Stimulated activated naive CD8-positive, alpha-beta T cell treated with anti-CD3 and anti-CD28 coated beads, Interleukin-15, amount 100 ng/mL, for 72 hours (primary cell): ENCODE measurements around the gene JHY.
"Not testable (repeated sequence)": the region's sequence is repeated elsewhere in the genome, so short reads cannot be mapped to it uniquely, and the experiment has no call there.

Source experiments
- ATAC-seq: fragments of 150-1000 bp; cut with Tn5 transposase; 2 replicates; pipeline ENCODE4 v1.10.0; 2021; ENCODE audit warnings: mild to moderate bottlenecking, moderate library complexity
- DNase-seq, 2 donors: peaks; one replicate each; pipeline ENCODE4 v3.0.0; 2021 to 2022
- H3K27ac Mint-ChIP-seq, 2 donors: one replicate each; pipeline ENCODE4 v1.8.0; 2022; ENCODE audit warnings: mild to moderate bottlenecking in 2 of 2, mixed read lengths in 2 of 2, moderate library complexity in 2 of 2
- H3K27me3 Mint-ChIP-seq: one replicate; pipeline ENCODE4 v1.8.0; 2022; ENCODE audit warnings: mixed read lengths
- H3K4me1 Mint-ChIP-seq: one replicate; pipeline ENCODE4 v1.8.0; 2022; ENCODE audit warnings: mild to moderate bottlenecking, mixed read lengths
- H3K4me3 Mint-ChIP-seq, 2 donors: one replicate each; pipeline ENCODE4 v1.8.0; 2022; ENCODE audit warnings: mild to moderate bottlenecking in 2 of 2, mixed read lengths in 2 of 2, moderate library complexity in 1 of 2
- H3K9me3 Mint-ChIP-seq, 2 donors: one replicate each; pipeline ENCODE4 v1.8.0; 2022; ENCODE audit warnings: mixed read lengths in 2 of 2

The JHY gene

DNA sequence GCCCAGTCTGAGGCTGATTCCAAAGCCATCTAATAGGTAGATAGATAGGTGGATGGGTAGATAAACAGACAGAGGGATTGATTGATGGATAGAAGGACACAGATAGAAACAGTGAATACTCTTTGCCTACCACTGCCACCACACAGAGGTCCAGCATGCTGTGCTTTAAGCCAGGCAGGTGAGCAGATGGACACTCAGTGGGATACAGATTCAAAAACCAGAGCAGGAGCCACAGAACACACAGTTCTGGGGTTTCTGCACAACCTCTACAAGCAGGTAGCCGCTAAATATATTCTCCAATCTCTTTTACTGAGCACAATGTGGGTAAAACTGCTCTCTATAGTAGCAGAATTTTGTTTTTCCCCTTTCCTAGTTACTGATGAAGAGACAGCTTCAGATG is 20.5 kb upstream of the JHY start:
- no peaks in the 10 kb centered on the region for H3K27me3 Mint-ChIP-seq
- H3K4me3 Mint-ChIP-seq = no peak overlapping the region
- DNase-seq (no peak), ATAC-seq (no peak)
- no peaks in the 10 kb centered on the region for H3K9me3 Mint-ChIP-seq
- no peak overlapping the region for H3K27ac Mint-ChIP-seq
- H3K4me1 Mint-ChIP-seq = peaks cover 30% of the 10 kb centered on the region

DNA sequence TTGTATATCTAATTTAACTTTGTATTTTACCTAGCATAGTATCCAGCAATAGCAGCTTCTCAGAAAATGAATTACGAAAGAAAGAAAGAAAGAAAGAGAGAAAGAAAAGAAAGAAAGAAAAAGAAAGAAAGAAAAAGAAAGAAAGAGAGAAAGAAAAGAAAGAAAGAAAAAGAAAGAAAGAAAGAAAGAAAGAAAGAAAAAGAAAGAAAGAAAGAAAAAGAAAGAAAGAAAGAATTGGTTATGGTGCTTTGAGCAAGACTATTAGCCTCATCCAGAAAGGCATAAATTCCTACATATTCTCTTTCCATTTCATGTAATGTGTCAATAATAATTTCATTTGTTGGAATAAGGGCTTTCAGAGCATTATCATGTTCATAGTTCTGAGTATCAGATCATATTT is 19.4 kb upstream of the JHY start:
- H3K9me3 Mint-ChIP-seq, H3K27me3 Mint-ChIP-seq, H3K4me3 Mint-ChIP-seq, ATAC-seq, DNase-seq, H3K27ac Mint-ChIP-seq: not testable (repeated sequence)
- H3K4me1 Mint-ChIP-seq = peaks cover 19% of the 10 kb centered on the region

DNA sequence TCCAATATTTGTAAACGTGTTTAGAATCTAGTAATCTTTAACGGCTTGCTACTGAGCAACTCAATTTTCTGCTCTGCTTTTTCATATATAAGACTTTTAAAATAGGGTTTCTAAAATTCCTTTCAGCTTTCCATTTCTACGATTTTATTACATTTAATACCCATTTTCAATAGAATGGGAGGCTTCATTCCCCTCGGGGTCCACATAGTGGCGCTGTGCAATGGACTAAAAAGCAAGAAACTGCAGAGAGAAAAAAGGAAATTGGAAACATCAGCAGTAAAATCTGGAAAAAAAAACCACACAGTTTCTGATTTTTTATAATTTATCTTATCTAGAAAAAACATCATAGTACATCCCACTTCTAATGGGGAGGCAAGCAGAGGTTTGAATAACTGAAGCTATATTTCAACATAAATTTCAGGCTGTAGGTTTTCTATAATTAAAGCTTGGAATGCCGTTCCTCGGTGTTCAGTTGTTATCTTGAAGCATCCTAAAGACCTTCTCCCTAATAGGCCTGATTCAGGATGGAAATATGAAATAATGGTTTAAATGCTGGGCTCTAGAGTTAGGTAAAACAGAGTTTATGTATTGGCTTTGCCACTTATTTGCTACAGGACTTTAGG is 18.7 kb upstream of the JHY start:
- H3K27ac Mint-ChIP-seq = no peak overlapping the region
- H3K4me1 Mint-ChIP-seq = peaks cover 14% of the 10 kb centered on the region
- no peak for ATAC-seq
- no peak for DNase-seq
- no peaks in the 10 kb centered on the region for H3K9me3 Mint-ChIP-seq
- H3K27me3 Mint-ChIP-seq = no peaks in the 10 kb centered on the region
- no peak overlapping the region for H3K4me3 Mint-ChIP-seq

DNA sequence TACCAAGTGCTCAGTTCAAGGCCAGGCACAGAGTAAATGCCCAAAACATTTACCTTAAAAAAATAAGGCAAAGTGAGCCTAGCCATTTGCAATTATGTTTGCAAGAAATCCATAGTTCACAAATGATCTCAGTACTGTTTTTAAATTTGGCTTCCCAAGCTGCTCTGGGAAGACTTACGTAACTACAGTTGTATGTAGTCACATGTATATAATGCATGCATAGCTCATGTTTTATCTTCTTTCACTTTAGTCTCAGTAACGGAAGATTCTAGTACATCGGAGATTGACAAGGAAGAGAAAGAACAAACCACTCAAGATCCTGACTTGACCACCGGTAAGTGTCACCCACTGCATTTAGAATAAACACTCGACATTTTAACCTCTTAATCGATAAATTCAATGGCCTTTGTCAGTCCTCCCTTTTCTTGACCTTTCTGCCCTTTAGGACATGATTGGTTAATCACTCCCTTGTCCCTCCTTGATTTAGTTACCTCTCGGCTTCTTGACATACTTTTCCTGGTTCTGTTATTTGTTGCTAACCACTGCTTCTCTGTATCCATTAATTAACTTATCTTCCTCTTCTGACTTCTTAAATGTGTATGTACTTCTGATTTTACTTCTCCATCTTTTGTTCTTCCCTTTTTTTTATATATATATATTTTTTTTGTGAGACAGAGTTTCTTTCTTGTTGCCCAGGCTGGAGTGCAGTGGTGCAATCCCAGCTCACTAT is 18.0 kb upstream of the JHY start:
- Mint-ChIP-seq H3K27me3 (no peaks in the 10 kb centered on the region), H3K9me3 (no peaks in the 10 kb centered on the region), H3K27ac (no peak overlapping the region), H3K4me3 (no peak overlapping the region), H3K4me1 (peaks cover 20% of the 10 kb centered on the region)
- DNase-seq (no peak), ATAC-seq (no peak)

DNA sequence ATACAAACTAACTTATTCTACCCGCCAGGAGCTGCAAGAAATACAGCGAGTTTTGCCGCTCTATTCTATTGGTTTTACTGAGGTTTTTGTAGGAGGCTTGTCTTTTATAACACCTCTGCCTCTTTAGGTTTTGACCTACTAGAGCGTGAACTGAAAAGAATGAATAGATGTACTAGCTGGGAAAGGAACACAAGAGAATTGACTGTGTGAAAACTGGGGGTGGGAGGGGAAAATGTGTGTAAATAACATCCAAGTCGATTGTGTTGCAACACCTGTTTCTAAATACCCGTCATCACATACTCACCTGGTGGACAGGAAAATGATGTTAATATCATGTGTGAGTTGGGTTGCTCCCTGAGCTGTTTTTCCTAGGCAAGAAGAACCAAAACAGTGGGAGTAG is 12.9 kb upstream of the JHY start:
- no peak for ATAC-seq
- H3K27me3 Mint-ChIP-seq = no peaks in the 10 kb centered on the region
- no peak overlapping the region for H3K4me3 Mint-ChIP-seq
- H3K9me3 Mint-ChIP-seq = no peaks in the 10 kb centered on the region
- H3K4me1 Mint-ChIP-seq = peaks cover 9% of the 10 kb centered on the region
- no peak for DNase-seq
- no peak overlapping the region for H3K27ac Mint-ChIP-seq

DNA sequence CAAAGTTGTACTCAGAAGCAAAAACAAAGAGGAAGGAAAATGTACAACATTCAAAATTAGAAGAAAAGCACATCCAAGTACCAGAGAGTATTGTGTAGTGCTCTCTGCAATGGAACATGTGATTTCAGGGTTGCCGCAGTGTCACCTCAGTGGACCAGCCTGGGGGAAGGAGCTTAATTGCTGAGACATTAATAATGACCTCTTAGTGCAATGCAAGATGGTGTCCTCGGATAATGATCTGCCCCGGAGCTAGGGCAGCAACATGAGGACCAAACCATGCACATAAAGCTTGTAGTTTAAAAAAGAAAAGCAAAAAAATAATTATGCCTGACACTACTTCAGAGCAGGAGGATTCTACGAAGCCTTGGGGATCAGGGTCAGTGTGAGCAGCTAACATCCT is 11.3 kb upstream of the JHY start:
- H3K9me3 Mint-ChIP-seq = no peaks in the 10 kb centered on the region
- H3K4me3 Mint-ChIP-seq = no peak overlapping the region
- H3K4me1 Mint-ChIP-seq = peaks cover 12% of the 10 kb centered on the region
- H3K27ac Mint-ChIP-seq = no peak overlapping the region
- no peaks in the 10 kb centered on the region for H3K27me3 Mint-ChIP-seq
- ATAC-seq (no peak), DNase-seq (no peak)

DNA sequence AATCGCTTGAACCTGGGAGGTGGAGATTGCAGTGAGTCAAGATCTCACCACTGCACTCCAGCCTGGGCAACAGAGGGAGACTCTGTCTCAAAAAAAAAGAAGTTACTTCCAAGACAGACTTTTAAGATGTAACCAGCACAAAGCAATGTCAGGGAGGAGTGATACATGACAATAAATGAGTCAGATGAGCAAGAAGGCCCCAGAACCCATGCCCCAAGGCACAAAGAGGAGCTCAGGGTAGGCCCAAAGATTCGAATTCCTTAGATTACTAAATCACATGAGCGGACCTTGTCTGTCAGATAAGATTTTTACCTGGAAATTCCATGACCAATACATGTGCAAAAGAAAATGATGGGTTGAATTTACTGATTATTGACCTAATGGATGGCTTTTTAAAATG is 10.5 kb upstream of the JHY start:
- no peak for ATAC-seq
- no peak overlapping the region for H3K4me3 Mint-ChIP-seq
- no peaks in the 10 kb centered on the region for H3K9me3 Mint-ChIP-seq
- no peaks in the 10 kb centered on the region for H3K27me3 Mint-ChIP-seq
- DNase-seq = no peak
- peaks cover 20% of the 10 kb centered on the region for H3K4me1 Mint-ChIP-seq
- peak overlapping the region in 1 of 2 donors; percentile 67 for H3K27ac Mint-ChIP-seq

DNA sequence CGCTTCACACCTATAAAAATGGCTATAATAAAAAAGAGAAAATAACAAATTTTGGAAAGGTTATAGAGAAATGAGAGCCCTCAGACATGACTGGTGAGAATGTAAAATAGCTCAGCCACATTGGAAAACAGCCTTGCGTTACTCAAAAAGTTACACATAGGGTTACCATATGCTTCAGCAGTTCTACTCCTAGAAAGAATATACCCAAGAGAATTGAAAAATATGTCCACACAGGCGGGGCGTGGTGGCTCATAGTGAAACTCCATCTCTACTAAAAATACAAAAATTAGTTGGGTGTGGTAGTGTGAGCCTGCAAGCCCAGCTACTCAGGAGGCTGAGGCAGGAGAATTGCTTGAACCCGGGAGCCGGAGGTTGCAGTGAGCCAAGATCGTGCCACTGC is 7.6 kb upstream of the JHY start:
- no peak overlapping the region for H3K27ac Mint-ChIP-seq
- DNase-seq = no peak
- no peak for ATAC-seq
- H3K4me1 Mint-ChIP-seq = peaks cover 37% of the 10 kb centered on the region
- no peaks in the 10 kb centered on the region for H3K9me3 Mint-ChIP-seq
- no peaks in the 10 kb centered on the region for H3K27me3 Mint-ChIP-seq
- H3K4me3 Mint-ChIP-seq = no peak overlapping the region

DNA sequence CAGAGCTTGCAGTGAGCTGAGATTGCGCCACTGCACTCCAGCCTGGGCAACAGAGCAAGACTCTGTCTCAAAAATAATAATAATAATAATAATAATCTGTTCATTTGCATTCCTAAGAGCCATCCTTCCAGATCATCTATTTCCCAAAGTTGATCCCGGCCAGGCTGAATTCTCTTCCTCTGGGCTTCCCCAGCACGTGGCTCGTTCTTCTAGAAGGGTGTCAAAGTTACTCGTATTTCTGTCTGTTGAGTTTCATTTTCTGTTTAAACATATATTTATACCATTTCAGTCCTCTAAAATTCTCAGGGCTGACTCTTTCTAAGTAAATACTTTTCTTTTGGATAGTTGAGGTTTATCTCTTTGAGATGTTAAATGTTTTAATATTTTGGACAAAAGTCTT is 4.8 kb upstream of the JHY start:
- peak overlapping the region in 1 of 2 donors; percentile 90 for H3K27ac Mint-ChIP-seq
- no peak for ATAC-seq
- H3K9me3 Mint-ChIP-seq = no peaks in the 10 kb centered on the region

DNA sequence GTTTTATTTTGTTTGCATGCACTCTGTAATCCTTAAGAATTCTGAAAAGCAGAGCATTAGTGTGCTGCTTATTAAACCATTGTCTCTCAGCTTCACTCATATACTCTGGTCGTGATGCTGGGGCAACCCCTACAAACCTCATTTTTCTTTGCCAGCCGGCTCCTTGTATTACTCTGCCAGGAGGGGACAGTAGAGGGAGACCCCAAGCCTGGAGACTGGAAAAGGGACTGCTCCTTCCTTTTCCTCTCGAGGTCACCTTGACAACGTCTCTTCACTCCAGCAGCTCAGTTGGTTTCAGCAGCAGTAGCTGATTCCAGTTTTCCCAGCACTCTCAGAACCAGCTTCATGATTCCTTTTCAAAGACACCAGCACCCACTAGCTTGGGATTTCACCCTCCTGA is 2.8 kb upstream of the JHY start:
- Mint-ChIP-seq H3K4me1 (peaks cover 67% of the 10 kb centered on the region), H3K4me3 (peak overlapping the region; percentile 2 to 48), H3K27me3 (no peaks in the 10 kb centered on the region), H3K9me3 (no peaks in the 10 kb centered on the region), H3K27ac (no peak overlapping the region)
- ATAC-seq (no peak), DNase-seq (no peak)

More for the DNA sequence above, 4.8 kb upstream of the JHY start:
- H3K27me3 Mint-ChIP-seq = no peaks in the 10 kb centered on the region
- H3K4me1 Mint-ChIP-seq = peaks cover 53% of the 10 kb centered on the region
- H3K4me3 Mint-ChIP-seq = peak overlapping the region in 1 of 2 donors; percentile 70
- no peak for DNase-seq

DNA sequence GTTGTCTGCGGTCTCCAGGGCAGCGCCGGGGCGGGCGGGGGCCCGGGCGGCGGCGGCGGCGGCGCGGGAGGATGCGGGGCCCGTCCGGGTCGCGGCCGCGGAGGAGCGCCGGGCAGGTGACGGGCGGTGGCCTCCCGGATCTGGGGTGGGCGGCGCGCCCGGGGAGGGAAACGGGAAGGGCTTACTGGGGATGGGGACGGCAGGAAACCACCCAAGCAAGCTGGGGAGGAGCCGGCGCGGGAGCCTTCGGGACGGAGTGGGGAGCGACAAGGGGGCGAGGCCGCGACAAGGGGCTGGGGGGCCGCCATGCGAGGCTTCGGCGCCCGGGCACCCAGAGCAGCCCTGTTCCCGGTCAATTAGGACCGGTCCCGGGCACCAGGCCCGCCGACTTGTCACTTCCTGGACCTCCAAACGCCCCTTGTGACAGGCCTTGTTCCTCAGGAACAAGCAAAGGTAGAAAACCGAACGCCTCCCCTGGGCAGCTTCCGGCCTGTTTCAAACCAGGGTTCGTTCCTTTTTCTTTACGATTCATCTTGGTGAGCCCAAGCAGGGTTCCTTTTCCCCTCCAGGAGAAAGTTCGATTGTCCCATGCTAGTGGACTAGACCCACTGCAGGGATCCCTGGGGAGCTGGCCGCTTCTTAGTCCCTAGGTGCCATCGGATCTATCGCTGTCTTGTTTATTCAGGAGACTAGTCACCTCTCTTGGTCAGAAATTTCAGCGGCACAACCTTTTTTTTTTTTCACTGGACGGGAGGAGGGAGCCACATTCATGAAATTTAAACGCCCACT is 492 bp downstream of the JHY start:
- H3K4me1 Mint-ChIP-seq = peaks cover 63% of the 10 kb centered on the region
- peak; percentile 87 for ATAC-seq
- H3K9me3 Mint-ChIP-seq = no peaks in the 10 kb centered on the region
- DNase-seq = peak; percentile 52 to 54
- H3K27me3 Mint-ChIP-seq = no peaks in the 10 kb centered on the region
- peak overlapping the region; percentile 87 to 91 for H3K27ac Mint-ChIP-seq
- H3K4me3 Mint-ChIP-seq = peak overlapping the region; percentile 88 to 91

DNA sequence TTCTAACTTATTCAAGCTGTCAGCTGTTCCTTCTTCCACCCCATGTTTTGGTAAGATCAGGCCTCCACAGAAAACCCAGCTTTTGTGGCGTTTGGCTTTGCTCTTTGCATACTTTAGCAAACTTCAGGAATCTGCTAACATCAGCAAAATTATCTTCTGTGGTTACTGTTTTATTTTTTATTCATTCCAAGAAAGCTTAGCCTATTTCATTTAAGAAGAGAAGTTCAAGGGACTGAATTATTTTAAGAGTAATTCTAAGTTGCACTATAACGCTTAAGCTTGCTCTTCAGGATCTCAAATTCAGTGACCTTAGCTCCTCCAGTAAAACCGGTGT is 1.1 kb downstream of the JHY start:
- Mint-ChIP-seq H3K4me3 (peak overlapping the region; percentile 88 to 91), H3K9me3 (no peaks in the 10 kb centered on the region), H3K27me3 (no peaks in the 10 kb centered on the region), H3K27ac (peak overlapping the region; percentile 67 to 91), H3K4me1 (peaks cover 60% of the 10 kb centered on the region)
- DNase-seq (no peak), ATAC-seq (no peak)

DNA sequence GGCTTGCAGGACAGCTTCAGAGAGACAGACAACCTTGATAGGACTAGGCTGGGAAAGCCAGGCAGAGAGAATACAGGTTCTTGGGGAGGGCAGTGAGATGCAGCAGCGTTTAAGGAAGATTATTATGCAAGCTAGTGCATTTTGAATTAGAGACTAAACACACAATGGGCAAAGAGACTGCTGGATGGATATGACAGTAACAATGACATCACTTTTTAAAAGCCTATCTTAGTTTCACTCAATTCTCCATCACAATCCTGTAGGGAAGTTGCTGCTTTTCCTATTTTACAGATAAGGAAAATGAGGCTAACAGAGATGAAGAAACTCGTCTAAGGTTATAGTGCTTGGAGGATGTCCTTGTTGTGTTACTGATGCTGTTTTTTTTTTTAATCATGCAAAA is 5.6 kb downstream of the JHY start:
- ATAC-seq = no peak
- H3K9me3 Mint-ChIP-seq = no peaks in the 10 kb centered on the region
- H3K27me3 Mint-ChIP-seq = no peaks in the 10 kb centered on the region
- no peak for DNase-seq
- H3K4me1 Mint-ChIP-seq = peaks cover 30% of the 10 kb centered on the region
- no peak overlapping the region for H3K4me3 Mint-ChIP-seq
- no peak overlapping the region for H3K27ac Mint-ChIP-seq

DNA sequence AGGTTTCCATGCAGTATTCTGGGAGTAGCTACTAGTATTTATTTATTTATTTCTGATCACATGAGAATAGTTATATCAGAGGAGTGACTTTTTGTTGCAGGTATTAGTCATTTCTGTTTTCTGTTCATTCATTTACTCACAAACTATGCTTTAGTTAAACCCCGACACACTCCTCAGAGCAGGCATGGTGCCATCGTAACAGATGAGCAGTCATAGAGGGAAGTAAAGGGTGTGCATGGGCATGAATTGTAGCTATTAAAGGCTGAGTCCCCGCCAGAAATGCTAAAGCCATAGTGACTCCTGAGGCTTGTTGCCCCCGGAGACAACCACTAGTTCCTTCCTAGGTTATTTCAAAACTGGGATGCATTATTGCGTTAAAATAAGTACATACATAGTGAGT is 10.6 kb downstream of the JHY start:
- Mint-ChIP-seq H3K4me1 (peaks cover 7% of the 10 kb centered on the region), H3K27me3 (no peaks in the 10 kb centered on the region), H3K4me3 (no peak overlapping the region), H3K9me3 (no peaks in the 10 kb centered on the region), H3K27ac (no peak overlapping the region)
- ATAC-seq = no peak
- no peak for DNase-seq

DNA sequence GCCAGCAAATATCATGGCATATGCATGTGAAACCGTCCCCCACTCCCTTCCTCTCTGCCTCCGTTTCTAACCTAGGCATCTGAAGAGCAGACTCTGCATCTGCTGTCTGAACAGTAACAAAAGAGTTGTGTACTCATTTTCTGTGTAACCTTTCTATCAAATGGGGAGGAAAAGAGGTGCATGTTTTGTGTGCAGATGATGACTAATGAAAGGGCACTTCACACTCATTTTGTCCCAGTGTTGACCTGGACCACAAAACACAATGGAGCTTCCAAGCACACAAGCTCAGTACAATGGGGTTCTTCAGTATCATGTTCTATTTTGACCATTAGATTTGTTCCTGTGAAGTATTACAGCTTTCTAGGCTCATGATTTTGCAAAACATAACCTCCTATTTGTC is 13.0 kb downstream of the JHY start:
- ATAC-seq (no peak), DNase-seq (no peak)
- H3K4me3 Mint-ChIP-seq = no peak overlapping the region
- H3K27ac Mint-ChIP-seq = no peak overlapping the region
- peaks cover 6% of the 10 kb centered on the region for H3K4me1 Mint-ChIP-seq
- no peaks in the 10 kb centered on the region for H3K27me3 Mint-ChIP-seq
- H3K9me3 Mint-ChIP-seq = no peaks in the 10 kb centered on the region

DNA sequence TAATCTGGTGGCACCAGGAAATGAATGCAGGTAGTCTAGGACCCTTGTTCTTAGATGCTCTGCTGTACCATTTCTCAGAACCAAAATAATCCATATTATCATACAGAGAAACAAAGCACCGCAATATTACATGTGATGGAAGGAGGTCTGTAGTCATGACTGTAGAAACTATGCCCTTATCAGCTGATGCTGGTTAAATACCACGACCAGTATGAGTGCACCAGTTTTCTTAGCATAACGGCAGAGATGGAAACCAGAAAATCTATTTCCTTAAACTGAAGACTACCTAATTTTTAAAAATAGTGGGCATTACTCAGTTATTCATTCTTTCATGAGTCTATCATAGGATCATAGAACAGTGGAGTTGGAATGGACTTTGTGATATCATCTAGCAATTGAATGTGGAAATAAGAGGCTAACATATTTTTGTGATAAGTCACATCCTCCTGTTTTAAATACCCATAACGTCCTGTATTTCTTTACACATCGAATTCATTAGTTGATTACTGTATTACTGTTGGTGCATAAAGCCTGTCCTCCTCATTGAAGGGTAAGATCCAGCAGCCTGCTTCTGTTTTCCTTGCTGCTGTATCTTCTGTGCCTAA is 15.1 kb downstream of the JHY start:
- H3K4me1 Mint-ChIP-seq = peaks cover 10% of the 10 kb centered on the region
- no peaks in the 10 kb centered on the region for H3K9me3 Mint-ChIP-seq
- H3K4me3 Mint-ChIP-seq = no peak overlapping the region
- H3K27me3 Mint-ChIP-seq = no peaks in the 10 kb centered on the region
- DNase-seq (no peak), ATAC-seq (no peak)
- H3K27ac Mint-ChIP-seq = no peak overlapping the region
